ENCODE measurements around the gene RXRA. TPM values are rescaled to one million over a fixed set of nuclear protein-coding genes. Genes with fewer than 3 reads are reported as not detected.

The RXRA gene
- polyA plus RNA-seq, 1 of the 3 experiments (the other 2 are of a cell fraction), result 7.6 TPM

DNA sequence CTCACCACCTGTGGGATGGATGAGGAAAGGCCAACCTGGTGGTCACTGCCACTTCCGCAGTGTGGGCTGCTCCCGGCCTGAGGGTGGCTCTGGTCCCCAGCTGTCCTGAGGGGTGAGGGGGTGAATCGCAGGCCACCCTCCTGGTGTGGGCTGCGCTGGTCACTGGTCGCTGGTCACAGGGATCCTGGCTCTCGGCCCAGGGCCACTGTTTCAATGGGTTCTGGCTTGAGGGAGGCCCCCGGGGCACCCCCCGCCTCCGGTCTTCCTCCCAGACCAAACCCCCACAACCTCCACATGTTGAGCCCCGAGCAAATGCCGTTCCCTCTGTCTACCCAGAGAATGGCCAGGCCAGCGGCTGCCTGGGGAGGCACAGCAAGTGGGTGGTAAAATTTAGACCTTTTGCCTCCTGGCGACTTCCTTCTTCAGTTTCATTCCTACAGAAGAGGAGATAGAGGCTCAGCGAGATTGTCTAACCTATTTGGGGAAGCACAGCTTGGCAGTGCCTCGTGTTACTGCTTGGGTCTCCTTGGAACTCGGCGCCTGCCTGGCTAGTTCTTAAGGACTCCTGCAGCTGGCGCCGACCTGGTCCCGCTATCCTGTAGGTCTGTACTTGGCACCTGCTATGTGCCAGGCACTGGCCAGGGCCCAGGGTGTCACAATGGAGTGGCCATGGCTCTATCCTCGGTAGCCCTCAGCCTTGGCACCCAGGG is 48.2 kb downstream of the RXRA start (continued):
- TF ChIP-seq GATA2 (CRISPR knock-in tag; IDR thresholded peaks at IDR 0.05), result no peak
- no peak for TF ChIP-seq FOXJ3 (CRISPR knock-in tag; IDR thresholded peaks at IDR 0.05)
- no peak for TF ChIP-seq MXI1 (IDR thresholded peaks at IDR 0.05; ENCODE audit: low read depth, low read length)
- TF ChIP-seq, protein P1, sequence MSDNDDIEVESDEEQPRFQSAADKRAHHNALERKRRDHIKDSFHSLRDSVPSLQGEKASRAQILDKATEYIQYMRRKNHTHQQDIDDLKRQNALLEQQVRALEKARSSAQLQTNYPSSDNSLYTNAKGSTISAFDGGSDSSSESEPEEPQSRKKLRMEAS (IDR thresholded peaks at IDR 0.05; ENCODE audit: low read depth), result no peak
- TF ChIP-seq, protein P2, sequence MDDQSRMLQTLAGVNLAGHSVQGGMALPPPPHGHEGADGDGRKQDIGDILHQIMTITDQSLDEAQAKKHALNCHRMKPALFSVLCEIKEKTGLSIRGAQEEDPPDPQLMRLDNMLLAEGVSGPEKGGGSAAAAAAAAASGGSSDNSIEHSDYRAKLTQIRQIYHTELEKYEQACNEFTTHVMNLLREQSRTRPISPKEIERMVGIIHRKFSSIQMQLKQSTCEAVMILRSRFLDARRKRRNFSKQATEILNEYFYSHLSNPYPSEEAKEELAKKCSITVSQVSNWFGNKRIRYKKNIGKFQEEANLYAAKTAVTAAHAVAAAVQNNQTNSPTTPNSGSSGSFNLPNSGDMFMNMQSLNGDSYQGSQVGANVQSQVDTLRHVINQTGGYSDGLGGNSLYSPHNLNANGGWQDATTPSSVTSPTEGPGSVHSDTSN (IDR thresholded peaks at IDR 0.05), result no peak
- TF ChIP-seq, protein P3, sequence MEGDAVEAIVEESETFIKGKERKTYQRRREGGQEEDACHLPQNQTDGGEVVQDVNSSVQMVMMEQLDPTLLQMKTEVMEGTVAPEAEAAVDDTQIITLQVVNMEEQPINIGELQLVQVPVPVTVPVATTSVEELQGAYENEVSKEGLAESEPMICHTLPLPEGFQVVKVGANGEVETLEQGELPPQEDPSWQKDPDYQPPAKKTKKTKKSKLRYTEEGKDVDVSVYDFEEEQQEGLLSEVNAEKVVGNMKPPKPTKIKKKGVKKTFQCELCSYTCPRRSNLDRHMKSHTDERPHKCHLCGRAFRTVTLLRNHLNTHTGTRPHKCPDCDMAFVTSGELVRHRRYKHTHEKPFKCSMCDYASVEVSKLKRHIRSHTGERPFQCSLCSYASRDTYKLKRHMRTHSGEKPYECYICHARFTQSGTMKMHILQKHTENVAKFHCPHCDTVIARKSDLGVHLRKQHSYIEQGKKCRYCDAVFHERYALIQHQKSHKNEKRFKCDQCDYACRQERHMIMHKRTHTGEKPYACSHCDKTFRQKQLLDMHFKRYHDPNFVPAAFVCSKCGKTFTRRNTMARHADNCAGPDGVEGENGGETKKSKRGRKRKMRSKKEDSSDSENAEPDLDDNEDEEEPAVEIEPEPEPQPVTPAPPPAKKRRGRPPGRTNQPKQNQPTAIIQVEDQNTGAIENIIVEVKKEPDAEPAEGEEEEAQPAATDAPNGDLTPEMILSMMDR (IDR thresholded peaks at IDR 0.05), result no peak
- no peak for TF ChIP-seq TAF1 (IDR thresholded peaks at IDR 0.05; ENCODE audit: borderline replicate concordance, low read depth, low read length)
- TF ChIP-seq TCF12 (IDR thresholded peaks at IDR 0.05), result no peak
- no peak for TF ChIP-seq NRF1 (IDR thresholded peaks at IDR 0.05; ENCODE audit: low read depth, low read length)
- TF ChIP-seq ELF1 (IDR thresholded peaks at IDR 0.05), result no peak
- no peak for TF ChIP-seq GABPA (IDR thresholded peaks at IDR 0.05; ENCODE audit: low read depth)
- TF ChIP-seq YY1 (IDR thresholded peaks at IDR 0.05; ENCODE audit: low read depth), result no peak

DNA sequence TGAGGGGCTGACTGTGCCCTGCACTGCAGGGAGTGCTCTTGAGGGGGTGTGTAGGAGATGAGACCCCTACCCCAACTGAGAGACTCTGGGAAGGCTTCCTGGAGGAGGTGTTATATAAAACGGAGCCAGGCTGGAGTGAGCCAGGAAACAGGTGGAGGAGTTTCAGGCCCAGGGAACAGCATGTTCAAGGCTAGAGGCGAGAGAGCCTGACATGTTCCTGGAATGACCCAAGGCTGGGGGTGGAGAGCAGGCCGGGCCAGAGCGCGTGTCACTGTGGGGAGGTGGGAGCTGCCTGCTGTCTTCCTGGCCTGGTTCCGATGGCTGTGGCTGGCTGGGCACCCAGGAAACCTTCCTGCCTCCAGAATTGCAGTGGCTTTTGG is 48.7 kb downstream of the RXRA start:
- no peak for TF ChIP-seq RXRA (IDR thresholded peaks at IDR 0.05; ENCODE audit: borderline replicate concordance, low read depth)
- TF ChIP-seq, protein P4, sequence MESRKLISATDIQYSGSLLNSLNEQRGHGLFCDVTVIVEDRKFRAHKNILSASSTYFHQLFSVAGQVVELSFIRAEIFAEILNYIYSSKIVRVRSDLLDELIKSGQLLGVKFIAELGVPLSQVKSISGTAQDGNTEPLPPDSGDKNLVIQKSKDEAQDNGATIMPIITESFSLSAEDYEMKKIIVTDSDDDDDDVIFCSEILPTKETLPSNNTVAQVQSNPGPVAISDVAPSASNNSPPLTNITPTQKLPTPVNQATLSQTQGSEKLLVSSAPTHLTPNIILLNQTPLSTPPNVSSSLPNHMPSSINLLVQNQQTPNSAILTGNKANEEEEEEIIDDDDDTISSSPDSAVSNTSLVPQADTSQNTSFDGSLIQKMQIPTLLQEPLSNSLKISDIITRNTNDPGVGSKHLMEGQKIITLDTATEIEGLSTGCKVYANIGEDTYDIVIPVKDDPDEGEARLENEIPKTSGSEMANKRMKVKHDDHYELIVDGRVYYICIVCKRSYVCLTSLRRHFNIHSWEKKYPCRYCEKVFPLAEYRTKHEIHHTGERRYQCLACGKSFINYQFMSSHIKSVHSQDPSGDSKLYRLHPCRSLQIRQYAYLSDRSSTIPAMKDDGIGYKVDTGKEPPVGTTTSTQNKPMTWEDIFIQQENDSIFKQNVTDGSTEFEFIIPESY (IDR thresholded peaks at IDR 0.05; ENCODE audit: borderline replicate concordance, low read depth), result no peak
- Histone ChIP-seq H3K9ac (no peak overlapping the region), H2AFZ (ENCODE audit: low read depth) (no peak overlapping the region), H3K4me3 (ENCODE audit: low read depth in 2 of 2, low read length in 1 of 2) (no peak overlapping the region), H3K9me2 (no peaks in the 10 kb centered on the region), H3K4me1 (ENCODE audit: control insufficient read depth in 1 of 2, insufficient read depth in 2 of 2, low read depth in 1 of 2, low read length in 1 of 2) (peaks cover 9 to 70% of the 10 kb centered on the region in 2 experiments; a peak in 3 of 4 replicates), H3K27ac (ENCODE audit: low read depth in 2 of 2, low read length in 1 of 2) (peak overlapping the region in 1 of 2 experiments; percentile 32; a peak in 2 of 4 replicates), H3K27me3 (ENCODE audit: insufficient read depth) (no peaks in the 10 kb centered on the region), H3F3A (replicated peaks; ENCODE audit: insufficient read depth) (no peaks in the 10 kb centered on the region), H3K36me3 (replicated peaks in 1 of 2; ENCODE audit: control insufficient read depth in 1 of 2, insufficient read depth in 2 of 2, low read length in 1 of 2) (no peaks in the 10 kb centered on the region), H3K9me3 (no peaks in the 10 kb centered on the region), H3K79me2 (ENCODE audit: insufficient read depth) (peaks cover 52% of the 10 kb centered on the region), H4K20me1 (ENCODE audit: insufficient read depth) (peaks cover 98% of the 10 kb centered on the region), H3K4me2 (no peak overlapping the region)
- DNase-seq, result no peak
- 80% methylated on average over 6 of the region's 6 CpGs for WGBS (ENCODE audit: low lambda C conversion rate)
- CTCF ChIA-PET, result interaction anchor here (1.6 to 2.8 kb wide), 2 partner anchors 33 to 74 kb away, joined by 4 to 7 read pairs; no protein-coding TSS in a partner anchor
- POLR2A ChIA-PET, result no interaction called here
